GM21825 (cell line): ENCODE measurements around the gene MYCBP2.
"Not testable (repeated sequence)": the region's sequence is repeated elsewhere in the genome, so short reads cannot be mapped to it uniquely, and the experiment has no call there.

Experiments used
- ATAC-seq: cut with Tn5 transposase; IDR thresholded peaks from one replicate; pipeline ENCODE4 v1.9.1; 2021; ENCODE audit warnings: mild to moderate bottlenecking, moderate library complexity; ENCODE audit not compliant: unreplicated experiment

Gene MYCBP2

GRCh38 chr13:77305266-77305665 lies 21.6 kb downstream of the MYCBP2 start:
- ATAC-seq = no peak

- ATAC-seq = peak; percentile 37
Observed at GRCh38 chr13:77300176-77301037, 26.5 kb downstream of the MYCBP2 start.

GRCh38 chr13:77299587-77299986 lies 27.3 kb downstream of the MYCBP2 start:
- no peak for ATAC-seq

- ATAC-seq = peak; percentile 59
Observed at GRCh38 chr13:77298426-77298825, 28.5 kb downstream of the MYCBP2 start.

- no peak for ATAC-seq
Observed at GRCh38 chr13:77291774-77292173, 35.1 kb downstream of the MYCBP2 start.

GRCh38 chr13:77290342-77290741 lies 36.6 kb downstream of the MYCBP2 start:
- ATAC-seq = no peak

GRCh38 chr13:77289851-77290250 lies 37.0 kb downstream of the MYCBP2 start:
- no peak for ATAC-seq

GRCh38 chr13:77285632-77286031 lies 41.3 kb downstream of the MYCBP2 start:
- ATAC-seq = not testable (repeated sequence)

- ATAC-seq = no peak
Observed at GRCh38 chr13:77285098-77285497, 41.8 kb downstream of the MYCBP2 start.

- no peak for ATAC-seq
Observed at GRCh38 chr13:77274126-77274525, 52.8 kb downstream of the MYCBP2 start.

GRCh38 chr13:77269141-77269540 lies 57.8 kb downstream of the MYCBP2 start:
- no peak for ATAC-seq

GRCh38 chr13:77267362-77267761 lies 59.5 kb downstream of the MYCBP2 start:
- ATAC-seq = no peak

- ATAC-seq = no peak
Observed at GRCh38 chr13:77265336-77265735, 61.6 kb downstream of the MYCBP2 start.

GRCh38 chr13:77262198-77262597 lies 64.7 kb downstream of the MYCBP2 start:
- no peak for ATAC-seq

GRCh38 chr13:77250975-77251374 lies 75.9 kb downstream of the MYCBP2 start:
- no peak for ATAC-seq

- not testable (repeated sequence) for ATAC-seq
Observed at GRCh38 chr13:77245224-77245623, 81.7 kb downstream of the MYCBP2 start.

- no peak for ATAC-seq
Observed at GRCh38 chr13:77239312-77239711, 87.6 kb downstream of the MYCBP2 start.

GRCh38 chr13:77235456-77236022 lies 91.4 kb downstream of the MYCBP2 start:
- no peak for ATAC-seq

- no peak for ATAC-seq
Observed at GRCh38 chr13:77233159-77233558, 93.7 kb downstream of the MYCBP2 start.

- no peak for ATAC-seq
Observed at GRCh38 chr13:77230560-77230959, 96.3 kb downstream of the MYCBP2 start.

GRCh38 chr13:77225946-77226345 lies 100.9 kb downstream of the MYCBP2 start:
- ATAC-seq = no peak

- peak; percentile 56 for ATAC-seq
Observed at GRCh38 chr13:77222909-77223308, 104.0 kb downstream of the MYCBP2 start.
